NCI-H774 (cell line): ENCODE data around the gene SMIM15.
A peak's percentile ranks its signal among the peaks of the same experiment; 100 is the strongest.
"Not testable (repeated sequence)": the region's sequence is repeated elsewhere in the genome, so short reads cannot be mapped to it uniquely, and the experiment has no call there.

Experiments used
- DNase-seq: peaks from one replicate; lab custom pipeline; 2025; lab: John Stamatoyannopoulos, UW

Gene SMIM15, protein sequence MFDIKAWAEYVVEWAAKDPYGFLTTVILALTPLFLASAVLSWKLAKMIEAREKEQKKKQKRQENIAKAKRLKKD

DNA sequence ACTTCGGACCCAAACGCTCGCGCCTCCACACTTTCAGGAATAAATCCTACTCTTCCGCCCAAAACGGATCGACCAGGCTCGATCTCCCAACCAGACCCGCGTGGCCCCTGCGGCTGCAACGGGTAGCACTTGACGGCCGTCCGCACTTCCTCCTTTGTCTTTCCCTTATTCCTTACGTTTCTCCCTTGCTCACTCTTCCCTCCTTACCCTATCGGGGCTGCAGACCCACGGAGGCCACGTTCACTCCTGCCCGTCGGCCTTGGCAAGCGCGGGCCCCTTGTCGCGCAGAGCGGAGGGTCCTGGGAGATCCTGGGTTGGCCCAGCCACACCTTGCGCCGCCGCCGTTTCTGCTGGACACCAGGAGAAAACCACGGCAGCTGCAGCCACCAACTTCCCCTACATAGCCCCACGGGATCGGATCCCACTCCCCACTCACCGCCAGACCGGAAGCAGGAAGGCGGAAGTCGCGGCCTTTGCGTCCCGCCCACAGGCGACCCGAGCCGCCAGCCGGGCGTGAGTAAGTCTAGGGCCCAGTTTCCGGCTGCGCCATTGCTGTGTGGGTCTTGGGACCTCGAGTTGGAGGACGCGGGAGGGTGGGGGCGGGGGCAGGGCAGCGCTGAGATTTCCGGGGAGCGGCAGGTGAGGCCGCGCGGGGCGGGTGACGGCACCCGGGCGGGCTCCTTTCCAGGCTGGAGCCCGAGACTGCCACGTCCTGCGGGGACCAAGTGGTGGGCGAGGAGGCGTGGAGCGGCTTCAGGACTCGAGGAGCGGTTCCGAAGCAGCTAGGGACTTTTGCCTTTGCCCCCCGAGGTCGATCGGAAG is at the start of gene SMIM15:
Gene SMIM15, minus strand, starts transcription at position 459 of the 822 bp plus-strand sequence. CDS start 2,297 bp downstream, outside the sequence.
- DNase-seq, result peak; percentile 92

DNA sequence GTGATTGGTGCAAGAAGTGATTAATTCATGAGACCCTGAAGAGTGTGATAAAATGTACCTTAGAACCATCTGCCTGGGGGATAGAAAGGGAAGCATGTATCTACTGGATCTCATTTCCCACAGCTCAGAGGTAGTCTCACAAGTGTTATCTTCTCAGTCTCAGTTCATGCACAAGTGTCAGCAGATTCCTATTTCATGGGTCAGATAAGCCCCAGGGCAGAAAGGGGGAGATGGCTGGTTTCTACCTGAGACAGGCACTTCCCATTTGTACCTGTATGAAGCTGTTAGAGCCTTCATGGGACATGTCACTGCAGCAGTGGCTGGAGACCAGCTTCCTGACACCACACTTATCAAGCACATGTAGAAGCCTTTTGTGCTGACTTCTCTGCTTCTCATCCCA is 45.6 kb upstream of the SMIM15 start:
- no peak for DNase-seq

- DNase-seq, result no peak
These were observed 42.7 kb upstream of the SMIM15 start for GRCh38 chr5:61205013-61205412.

DNA sequence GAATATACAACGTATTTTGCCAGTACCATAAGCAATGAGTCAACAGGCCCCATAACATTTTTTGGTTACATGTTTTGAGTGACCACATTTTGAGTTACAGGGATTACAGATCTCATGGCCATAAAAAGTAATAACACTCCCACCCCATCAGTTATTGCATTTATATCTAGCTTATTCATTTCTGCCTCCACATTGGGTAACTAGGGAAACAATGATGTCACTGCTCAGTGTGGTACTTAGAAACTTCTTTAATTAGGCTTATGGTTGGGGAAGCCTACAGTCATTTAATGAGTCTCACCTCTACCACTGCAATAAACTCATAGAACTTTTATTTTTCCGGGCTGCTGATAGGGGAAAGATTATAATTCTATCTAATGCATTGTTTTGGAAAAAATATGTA is 39.9 kb upstream of the SMIM15 start:
- DNase-seq, result no peak

- no peak for DNase-seq
These were observed 38.4 kb upstream of the SMIM15 start for GRCh38 chr5:61200582-61201155.

DNA sequence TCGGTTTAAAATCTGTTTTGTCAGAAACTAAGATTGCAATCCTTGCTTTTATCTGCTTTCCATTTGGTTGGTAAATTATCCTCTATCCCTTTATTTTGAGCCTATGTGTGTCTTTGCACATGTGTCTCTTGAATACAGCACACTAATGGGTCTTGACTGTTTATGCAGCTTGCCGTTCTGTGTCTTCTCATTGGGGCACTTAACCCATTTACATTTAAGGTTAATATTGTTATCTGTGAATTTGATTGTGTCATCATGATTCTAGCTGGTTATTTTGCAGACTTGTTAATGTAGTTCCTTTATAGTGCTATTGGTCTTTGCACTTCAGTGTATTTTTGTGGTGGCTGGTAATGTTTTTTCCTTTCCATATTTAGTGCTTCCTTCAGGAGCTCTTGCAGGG is 36.3 kb upstream of the SMIM15 start:
- no peak for DNase-seq

DNA sequence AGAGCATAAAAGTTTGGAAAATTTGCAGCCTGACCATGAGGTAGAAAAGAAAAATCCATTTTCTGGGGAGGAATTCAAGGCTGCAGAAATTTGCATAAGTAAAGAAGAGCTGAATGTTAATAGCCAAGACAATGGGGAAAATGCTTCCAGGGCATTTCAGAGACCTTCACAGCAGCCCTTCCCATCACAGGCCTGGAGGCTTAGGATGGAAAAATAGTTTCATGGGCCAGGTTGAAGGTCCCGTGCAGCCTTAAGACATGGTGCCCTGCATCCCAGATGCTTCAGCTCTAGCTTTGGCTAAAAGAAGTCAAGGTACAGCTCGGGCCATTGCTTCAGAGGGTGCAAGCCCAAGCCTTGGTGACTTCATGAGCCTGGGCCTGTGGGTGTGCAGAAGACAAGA is 25.6 kb upstream of the SMIM15 start:
- DNase-seq, result not testable (repeated sequence)

DNA sequence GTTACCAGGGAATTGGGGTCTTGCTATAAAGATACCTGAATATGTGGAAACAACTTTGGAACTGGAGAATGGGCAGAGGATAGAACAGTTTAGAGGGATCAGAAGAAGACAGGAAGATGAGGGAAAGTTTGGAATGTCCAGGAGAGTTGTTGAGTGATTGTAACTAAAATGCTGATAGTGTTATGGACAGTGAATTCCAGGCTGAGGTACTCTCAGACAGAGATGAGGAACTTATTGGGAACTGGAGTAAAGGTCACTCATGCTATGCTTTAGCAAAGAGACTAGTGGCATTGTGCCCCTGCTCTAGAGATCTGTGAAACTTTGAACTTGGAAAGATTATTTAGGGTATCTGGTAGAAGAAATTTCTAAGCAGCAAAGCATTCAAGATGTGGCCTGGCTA is 25.1 kb upstream of the SMIM15 start:
- DNase-seq, result not testable (repeated sequence)

DNA sequence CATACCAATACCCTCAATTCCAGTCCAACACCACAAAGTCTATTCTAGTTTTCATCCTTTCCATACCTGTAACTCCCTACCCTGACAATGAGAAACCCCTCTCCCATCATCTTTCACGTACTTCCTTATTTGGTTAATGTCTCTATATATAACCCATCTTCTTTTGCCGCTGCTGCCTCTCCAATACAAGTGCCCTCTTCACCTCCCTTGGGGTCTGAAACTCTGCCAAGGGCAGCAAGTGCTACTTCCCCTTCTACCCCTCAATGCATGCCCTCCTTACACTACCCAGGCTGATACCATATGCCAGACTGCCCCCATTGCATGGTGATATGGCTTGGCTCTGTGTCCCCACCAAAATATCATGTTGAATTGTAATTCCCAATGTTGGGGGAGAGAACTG is 24.4 kb upstream of the SMIM15 start:
- no peak for DNase-seq

- DNase-seq, result no peak
These were observed 22.4 kb upstream of the SMIM15 start for GRCh38 chr5:61184708-61185107.

GRCh38 chr5:61183538-61183937 is 21.3 kb upstream of the SMIM15 start:
- DNase-seq, result no peak

DNA sequence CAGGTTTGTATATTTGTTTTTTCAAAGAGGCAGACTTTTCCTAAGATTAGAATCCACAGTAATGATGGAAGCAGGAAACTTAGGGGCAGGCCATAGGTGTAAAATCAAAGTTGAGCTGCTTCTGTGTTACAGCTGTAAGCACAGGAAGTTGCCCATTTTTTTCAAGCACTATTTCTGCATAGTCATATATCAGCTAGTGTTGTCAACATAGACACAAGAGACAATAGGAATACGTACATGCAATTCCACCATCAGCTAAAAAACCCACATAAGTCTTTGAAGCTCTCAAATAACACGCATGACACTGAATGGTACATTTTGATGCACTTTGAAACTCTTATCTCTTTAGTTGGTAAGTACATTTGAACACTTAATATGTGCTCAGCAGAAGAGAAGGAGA is 20.2 kb upstream of the SMIM15 start:
- no peak for DNase-seq

DNA sequence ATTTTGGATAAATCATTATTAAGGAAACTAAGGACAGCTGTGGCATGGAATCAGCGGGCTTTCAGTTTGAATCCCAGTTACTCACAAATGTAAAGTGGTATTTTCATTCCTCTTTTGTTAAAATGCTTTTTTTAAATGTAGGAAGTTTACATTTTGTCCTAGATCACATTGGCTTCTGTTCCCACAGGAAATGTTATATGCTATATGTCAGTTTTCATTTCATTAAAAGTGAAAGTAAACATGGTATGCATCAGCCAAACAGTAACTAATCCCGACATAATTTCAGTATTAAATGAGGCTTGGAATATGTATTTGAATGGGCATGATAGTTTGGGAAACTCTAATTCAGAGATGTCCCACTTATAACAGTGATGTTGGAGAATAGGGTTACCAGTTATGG is 18.6 kb upstream of the SMIM15 start:
- no peak for DNase-seq

DNA sequence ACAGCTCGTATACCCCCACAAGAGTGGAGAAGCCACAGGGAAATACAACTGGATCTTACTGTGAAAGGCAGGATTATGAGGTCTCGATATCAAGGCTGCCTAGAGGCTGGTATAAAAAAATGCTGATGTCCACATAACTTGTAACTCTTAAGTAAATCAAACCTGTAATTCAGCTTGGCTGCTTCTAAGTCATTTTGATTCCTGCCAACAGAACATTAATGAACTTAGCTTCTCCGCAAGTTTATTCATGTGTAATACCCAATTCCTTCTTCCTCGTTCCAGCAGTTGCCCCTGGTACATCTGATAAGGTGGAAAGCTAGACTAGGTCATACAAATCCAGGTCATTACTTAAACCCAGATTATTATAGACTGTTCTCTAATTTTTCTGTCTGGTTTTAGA is 16.4 kb upstream of the SMIM15 start:
- DNase-seq, result no peak

GRCh38 chr5:61177716-61178115 is 15.4 kb upstream of the SMIM15 start:
- no peak for DNase-seq

DNA sequence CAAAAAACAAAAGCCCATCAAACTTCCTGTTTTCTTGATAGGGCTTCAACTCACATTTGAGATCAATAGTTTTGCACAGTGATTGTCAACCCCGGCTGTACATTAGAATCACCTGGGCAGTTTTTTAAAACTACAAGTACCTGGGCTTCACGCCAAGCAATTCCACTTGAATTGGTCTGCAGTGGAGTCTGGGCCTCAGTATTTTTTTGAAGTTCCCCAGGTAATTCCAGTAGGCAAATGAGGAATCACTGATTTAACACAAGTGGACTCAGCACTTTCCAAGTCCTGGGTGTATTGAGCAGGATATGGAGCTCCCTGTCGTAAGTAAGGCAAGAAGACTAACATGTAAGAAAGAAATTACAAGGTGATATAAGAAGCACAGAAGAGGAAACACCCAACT is 14.8 kb upstream of the SMIM15 start:
- DNase-seq, result no peak

GRCh38 chr5:61176631-61177030 is 14.4 kb upstream of the SMIM15 start:
- DNase-seq, result no peak

DNA sequence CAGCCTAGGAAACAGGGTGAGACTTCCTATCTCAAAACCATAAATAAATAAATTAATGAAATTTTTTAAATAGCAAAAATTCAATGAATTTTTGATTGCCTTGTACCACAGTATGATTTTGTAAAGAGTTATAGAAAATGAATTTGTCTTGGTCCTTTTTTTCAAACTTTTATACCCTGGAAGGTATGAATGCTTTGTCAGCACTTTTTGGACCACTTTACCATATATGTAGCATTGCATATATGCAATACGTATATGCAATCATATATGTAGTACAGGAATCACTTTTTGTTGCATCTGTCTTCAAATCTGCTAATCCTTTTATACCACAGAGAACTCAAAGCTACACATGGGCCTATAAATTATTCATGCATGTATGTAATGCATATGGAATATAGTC is 9.2 kb upstream of the SMIM15 start:
- DNase-seq, result no peak

- no peak for DNase-seq
These were observed 6.7 kb upstream of the SMIM15 start for GRCh38 chr5:61168951-61169350.

- DNase-seq, result no peak
These were observed 5.1 kb upstream of the SMIM15 start for GRCh38 chr5:61167382-61167781.

GRCh38 chr5:61163905-61164304 is 1.6 kb upstream of the SMIM15 start:
- DNase-seq, result no peak

GRCh38 chr5:61162832-61163567 is 732 bp upstream of the SMIM15 start:
- peak; percentile 14 for DNase-seq

- no peak for DNase-seq
These were observed 1.8 kb downstream of the SMIM15 start for GRCh38 chr5:61160497-61160896.
